WTC11 (cell line): Measurements from ENCODE around the gene ZNF879. TPM values are rescaled to one million over a fixed set of nuclear protein-coding genes. Genes with fewer than 3 reads are reported as not detected.

Source experiments
- ATAC-seq: fragments of 200-7000 bp; cut with Tn5 transposase; 2 replicates; pipeline ENCODE4 v1.10.0; 2021; ENCODE audit warnings: mild to moderate bottlenecking, moderate library complexity
- CTCF ChIA-PET: fragments of 300-600 bp; sonication (Branson Sonifier 250); formaldehyde crosslinking; loops from one replicate; lab custom pipeline; 2021; ENCODE audit warnings: antibody characterized with exemption; lab: Charles Lee
- POLR2A ChIA-PET: fragments of 350-600 bp; sonication (Branson Sonifier 250); formaldehyde crosslinking; loops from one replicate; lab custom pipeline; 2021; ENCODE audit warnings: antibody characterized with exemption; lab: Charles Lee
- DNase-seq: peaks from one replicate; pipeline ENCODE4 v3.0.0; 2021; ENCODE audit warnings: low spot score
- H3K27ac Mint-ChIP-seq: 2 replicates; pipeline ENCODE4 v1.8.0; 2021; ENCODE audit warnings: mixed read lengths
- H3K27me3 Mint-ChIP-seq: 2 replicates; pipeline ENCODE4 v1.8.0; 2021; ENCODE audit warnings: low read depth, mild to moderate bottlenecking, moderate library complexity, mixed read lengths
- H3K36me3 Mint-ChIP-seq: 2 replicates; pipeline ENCODE4 v1.8.0; 2021; ENCODE audit warnings: mixed read lengths
- H3K4me1 Mint-ChIP-seq: 2 replicates; pipeline ENCODE4 v1.8.0; 2022; ENCODE audit warnings: mixed read lengths
- H3K4me3 Mint-ChIP-seq: 2 replicates; pipeline ENCODE4 v1.8.0; 2021; ENCODE audit warnings: mild to moderate bottlenecking, moderate library complexity, mixed read lengths
- H3K9me3 Mint-ChIP-seq: 2 replicates; pipeline ENCODE4 v1.8.0; 2021; ENCODE audit warnings: mixed read lengths
- AFF4 ChIP-seq: sonication (generic); formaldehyde crosslinking; IDR thresholded peaks from 2 replicates; pipeline ENCODE4 v1.8.1; 2023; ENCODE audit warnings: mild to moderate bottlenecking, missing genetic modification reagents, borderline replicate concordance
- ARID4B ChIP-seq: sonication (generic); formaldehyde crosslinking; IDR thresholded peaks from 2 replicates; pipeline ENCODE4 v1.8.0; 2023; ENCODE audit warnings: missing genetic modification reagents, mild to moderate bottlenecking, borderline replicate concordance
- CBFB ChIP-seq: sonication (generic); formaldehyde crosslinking; IDR thresholded peaks from 2 replicates; pipeline ENCODE4 v1.8.1; 2022; ENCODE audit warnings: mild to moderate bottlenecking, low read depth, missing genetic modification reagents
- CREM ChIP-seq: sonication (generic); formaldehyde crosslinking; IDR thresholded peaks from 2 replicates; pipeline ENCODE4 v1.8.1; 2022; ENCODE audit warnings: mild to moderate bottlenecking, missing genetic modification reagents, moderate library complexity
- ESRRA ChIP-seq: sonication (generic); formaldehyde crosslinking; IDR thresholded peaks from 2 replicates; pipeline ENCODE4 v1.8.1; 2022; ENCODE audit warnings: mild to moderate bottlenecking, missing genetic modification reagents, borderline replicate concordance
- HMGA2 ChIP-seq: fragments of 250-450 bp; sonication (Bioruptor Pico); IDR thresholded peaks from 2 replicates; pipeline ENCODE4 v1.4.0; 2021; ENCODE audit warnings: mild to moderate bottlenecking, moderate library complexity
- JUN ChIP-seq: sonication (generic); formaldehyde crosslinking; IDR thresholded peaks from 2 replicates; pipeline ENCODE4 v1.8.0; 2023; ENCODE audit warnings: mild to moderate bottlenecking, missing genetic modification reagents
- MXD4 ChIP-seq: fragments of 250-450 bp; sonication (Bioruptor Pico); IDR thresholded peaks from 2 replicates; pipeline ENCODE4 v1.8.0; 2021; ENCODE audit warnings: mild to moderate bottlenecking, moderate library complexity, borderline replicate concordance
- MYBL2 ChIP-seq: sonication (generic); formaldehyde crosslinking; IDR thresholded peaks from 2 replicates; pipeline ENCODE4 v1.8.1; 2023; ENCODE audit warnings: mild to moderate bottlenecking, moderate library complexity, missing genetic modification reagents
- NFE2L1 ChIP-seq: sonication (generic); formaldehyde crosslinking; IDR thresholded peaks from 2 replicates; pipeline ENCODE4 v1.8.1; 2023; ENCODE audit warnings: missing genetic modification reagents
- NR3C1 ChIP-seq: sonication (generic); formaldehyde crosslinking; conservative IDR thresholded peaks from 2 replicates; pipeline ENCODE4 v1.8.1; 2023; ENCODE audit warnings: low read depth, mild to moderate bottlenecking, missing genetic modification reagents
- OVOL2 ChIP-seq: fragments of 250-450 bp; sonication (Bioruptor Pico); IDR thresholded peaks from 2 replicates; pipeline ENCODE4 v1.9.0; 2021; ENCODE audit warnings: mild to moderate bottlenecking, borderline replicate concordance
- SMAD4 ChIP-seq: sonication (generic); formaldehyde crosslinking; IDR thresholded peaks from 2 replicates; pipeline ENCODE4 v1.8.0; 2022; ENCODE audit warnings: mild to moderate bottlenecking, missing genetic modification reagents
- TEAD4 ChIP-seq: sonication (generic); formaldehyde crosslinking; IDR thresholded peaks from 2 replicates; pipeline ENCODE4 v1.8.0; 2022; ENCODE audit warnings: mild to moderate bottlenecking, missing genetic modification reagents
- ZNF263 ChIP-seq: sonication (generic); formaldehyde crosslinking; IDR thresholded peaks from 2 replicates; pipeline ENCODE4 v1.8.1; 2022; ENCODE audit warnings: low read depth, mild to moderate bottlenecking, moderate library complexity, missing genetic modification reagents
- ZNF416 ChIP-seq: fragments of 250-450 bp; sonication (Bioruptor Pico); IDR thresholded peaks from 2 replicates; pipeline ENCODE4 v1.9.0; 2021; ENCODE audit warnings: mild to moderate bottlenecking, inconsistent platforms
- ZNF423 ChIP-seq: fragments of 250-450 bp; sonication (Bioruptor Pico); IDR thresholded peaks from 2 replicates; pipeline ENCODE4 v2.1.2; 2022; ENCODE audit warnings: mild to moderate bottlenecking, moderate library complexity
- total RNA-seq: library from RNA; stranded (reverse); gene quantifications from 3 replicates; pipeline ENCODE4 v1.2.3, GENCODE V29; 2021
- TF ChIP-seq, protein P1 (sequence below): sonication (generic); formaldehyde crosslinking; IDR thresholded peaks from 2 replicates; pipeline ENCODE4 v1.8.1; 2023; ENCODE audit warnings: mild to moderate bottlenecking, moderate library complexity, missing genetic modification reagents

ZNF879 gene
- total RNA-seq, 1 experiment from 2014 or later, result 5.2 TPM

- no peak; the same call in 1 of the 2 replicates for TF ChIP-seq ARID4B (CRISPR knock-in tag)
- 0 out of 2 replicates have a peak, but pooled peaks have one; percentile 60 for TF ChIP-seq ESRRA (CRISPR knock-in tag)
- TF ChIP-seq, protein P1, sequence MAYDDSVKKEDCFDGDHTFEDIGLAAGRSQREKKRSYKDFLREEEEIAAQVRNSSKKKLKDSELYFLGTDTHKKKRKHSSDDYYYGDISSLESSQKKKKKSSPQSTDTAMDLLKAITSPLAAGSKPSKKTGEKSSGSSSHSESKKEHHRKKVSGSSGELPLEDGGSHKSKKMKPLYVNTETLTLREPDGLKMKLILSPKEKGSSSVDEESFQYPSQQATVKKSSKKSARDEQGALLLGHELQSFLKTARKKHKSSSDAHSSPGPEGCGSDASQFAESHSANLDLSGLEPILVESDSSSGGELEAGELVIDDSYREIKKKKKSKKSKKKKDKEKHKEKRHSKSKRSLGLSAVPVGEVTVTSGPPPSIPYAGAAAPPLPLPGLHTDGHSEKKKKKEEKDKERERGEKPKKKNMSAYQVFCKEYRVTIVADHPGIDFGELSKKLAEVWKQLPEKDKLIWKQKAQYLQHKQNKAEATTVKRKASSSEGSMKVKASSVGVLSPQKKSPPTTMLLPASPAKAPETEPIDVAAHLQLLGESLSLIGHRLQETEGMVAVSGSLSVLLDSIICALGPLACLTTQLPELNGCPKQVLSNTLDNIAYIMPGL (CRISPR knock-in tag), result peak; percentile 61; the same call in 1 of the 2 replicates
- TF ChIP-seq HMGA2 (CRISPR knock-in tag), result no peak
- 0 out of 2 replicates have a peak, but pooled peaks have one; percentile 34 for TF ChIP-seq SMAD4
- TF ChIP-seq CREM (CRISPR knock-in tag), result 0 out of 2 replicates have a peak, but pooled peaks have one; percentile 54
- TF ChIP-seq CBFB (CRISPR knock-in tag), result 0 out of 2 replicates have a peak, but pooled peaks have one; percentile 69
- TF ChIP-seq NR3C1 (CRISPR knock-in tag), result no peak
- no peak for TF ChIP-seq ZNF416 (CRISPR knock-in tag)
Observed at GRCh38 chr5:179023528-179024189, at the start of gene ZNF879 (continued).

GRCh38 chr5:178981381-178981780 is 42.2 kb upstream of the ZNF879 start:
- CTCF ChIA-PET, result no interaction called here
- TF ChIP-seq ZNF423 (CRISPR knock-in tag) (no peak), MYBL2 (CRISPR knock-in tag) (no peak), MXD4 (CRISPR knock-in tag) (no peak), CBFB (CRISPR knock-in tag) (no peak), JUN (CRISPR knock-in tag) (no peak), TEAD4 (CRISPR knock-in tag) (no peak), AFF4 (CRISPR knock-in tag) (no peak), OVOL2 (CRISPR knock-in tag) (no peak), ZNF263 (CRISPR knock-in tag) (no peak), NFE2L1 (CRISPR knock-in tag) (no peak)
- TF ChIP-seq, protein P1 (CRISPR knock-in tag), result no peak
- TF ChIP-seq, all 79 proteins: peak for 0
- H3K4me3 Mint-ChIP-seq, result no peak overlapping the region
- no peak for DNase-seq
- H3K27ac Mint-ChIP-seq, result no peak overlapping the region
- POLR2A ChIA-PET, result no interaction called here
- ATAC-seq, result no peak
- H3K4me1 Mint-ChIP-seq, result no peaks in the 10 kb centered on the region
- H3K36me3 Mint-ChIP-seq, result peaks cover 81% of the 10 kb centered on the region
- H3K9me3 Mint-ChIP-seq, result peaks cover 74% of the 10 kb centered on the region
- H3K27me3 Mint-ChIP-seq, result peaks cover 40% of the 10 kb centered on the region
